ENCODE measurements around the gene BDNF.

DNA sequence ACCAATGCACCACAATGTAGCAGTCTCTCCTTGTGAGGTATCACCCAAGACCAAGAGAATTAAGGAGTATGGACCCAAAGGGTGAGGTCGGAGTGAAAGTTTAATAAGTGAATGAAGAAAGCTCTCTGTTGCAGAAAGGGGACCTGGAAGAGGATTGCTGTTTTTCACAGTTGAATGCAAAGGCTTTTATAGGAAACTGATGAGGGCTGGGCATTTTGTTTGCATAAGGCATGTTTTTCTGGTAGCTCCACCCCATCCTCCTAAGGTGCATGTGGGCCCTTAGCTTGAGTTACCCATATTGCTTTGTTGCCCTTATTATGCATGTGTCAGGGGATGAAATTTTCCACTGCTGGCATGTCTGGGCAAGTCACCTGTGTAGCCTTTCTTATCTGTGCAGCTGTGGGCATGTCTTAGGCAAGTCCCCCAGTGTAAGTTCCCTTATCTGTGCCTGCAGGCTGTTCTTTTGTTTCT, 64.7 kb downstream of the BDNF start:
- TF ChIP-seq, protein P1, sequence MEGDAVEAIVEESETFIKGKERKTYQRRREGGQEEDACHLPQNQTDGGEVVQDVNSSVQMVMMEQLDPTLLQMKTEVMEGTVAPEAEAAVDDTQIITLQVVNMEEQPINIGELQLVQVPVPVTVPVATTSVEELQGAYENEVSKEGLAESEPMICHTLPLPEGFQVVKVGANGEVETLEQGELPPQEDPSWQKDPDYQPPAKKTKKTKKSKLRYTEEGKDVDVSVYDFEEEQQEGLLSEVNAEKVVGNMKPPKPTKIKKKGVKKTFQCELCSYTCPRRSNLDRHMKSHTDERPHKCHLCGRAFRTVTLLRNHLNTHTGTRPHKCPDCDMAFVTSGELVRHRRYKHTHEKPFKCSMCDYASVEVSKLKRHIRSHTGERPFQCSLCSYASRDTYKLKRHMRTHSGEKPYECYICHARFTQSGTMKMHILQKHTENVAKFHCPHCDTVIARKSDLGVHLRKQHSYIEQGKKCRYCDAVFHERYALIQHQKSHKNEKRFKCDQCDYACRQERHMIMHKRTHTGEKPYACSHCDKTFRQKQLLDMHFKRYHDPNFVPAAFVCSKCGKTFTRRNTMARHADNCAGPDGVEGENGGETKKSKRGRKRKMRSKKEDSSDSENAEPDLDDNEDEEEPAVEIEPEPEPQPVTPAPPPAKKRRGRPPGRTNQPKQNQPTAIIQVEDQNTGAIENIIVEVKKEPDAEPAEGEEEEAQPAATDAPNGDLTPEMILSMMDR (IDR thresholded peaks at IDR 0.05) = no peak
- TF ChIP-seq EZH2 (IDR thresholded peaks at IDR 0.05) (no peak), EZH2phosphoT487 (IDR thresholded peaks at IDR 0.05) (no peak)

Data from neural progenitor cell (in vitro differentiated cells).